DOHH2 (cell line): ENCODE measurements around the gene CDC42SE2.

ENCODE experiments used
- H3F3A ChIP-seq: fragments of 200-600 bp; sonication (generic), shearing (Covaris generic); 2 replicates; pipeline ENCODE4 v1.6.0; 2016; ENCODE audit warnings: antibody characterized with exemption, mild to moderate bottlenecking; ENCODE audit not compliant: control insufficient read depth, insufficient read depth
- H3K27ac ChIP-seq: fragments of 200-600 bp; sonication (generic); 2 replicates; pipeline ENCODE4 v1.5.1; 2014; ENCODE audit warnings: low read depth, mild to moderate bottlenecking, low read length, moderate library complexity
- H3K27me3 ChIP-seq: fragments of 200-600 bp; sonication (generic); 2 replicates; pipeline ENCODE4 v1.6.1; 2014; ENCODE audit warnings: mild to moderate bottlenecking, low read length, mixed read lengths; ENCODE audit not compliant: control insufficient read depth
- H3K36me3 ChIP-seq: fragments of 200-600 bp; sonication (generic); 2 replicates; pipeline ENCODE4 v1.6.1; 2014; ENCODE audit warnings: mild to moderate bottlenecking, low read length, moderate library complexity, mixed read lengths; ENCODE audit not compliant: control insufficient read depth
- H3K4me1 ChIP-seq: fragments of 200-600 bp; sonication (generic); 2 replicates; pipeline ENCODE4 v1.6.1; 2014; ENCODE audit warnings: mild to moderate bottlenecking, low read length, mixed read lengths; ENCODE audit not compliant: control insufficient read depth
- H3K4me2 ChIP-seq: fragments of 200-600 bp; sonication (generic); 2 replicates; pipeline ENCODE4 v1.6.0; 2014; ENCODE audit warnings: mild to moderate bottlenecking, low read length, moderate library complexity
- H3K4me3 ChIP-seq: fragments of 200-600 bp; sonication (generic); 2 replicates; pipeline ENCODE4 v1.5.1; 2014; ENCODE audit warnings: mild to moderate bottlenecking, low read length, mixed read lengths
- H3K79me2 ChIP-seq: fragments of 200-600 bp; sonication (generic); 2 replicates; pipeline ENCODE4 v1.6.1; 2014; ENCODE audit warnings: mild to moderate bottlenecking, low read length, mixed read lengths; ENCODE audit not compliant: control insufficient read depth
- H3K9me2 ChIP-seq: fragments of 200-600 bp; sonication (generic); replicated peaks from 2 replicates; pipeline ENCODE4 v1.6.1; 2014; ENCODE audit warnings: mild to moderate bottlenecking, low read length, mixed read lengths; ENCODE audit not compliant: control insufficient read depth
- H3K9me3 ChIP-seq: fragments of 200-600 bp; sonication (generic); 2 replicates; pipeline ENCODE4 v1.6.1; 2014; ENCODE audit warnings: antibody characterized with exemption, low read length, mixed read lengths; ENCODE audit not compliant: control insufficient read depth, insufficient read depth
- H4K20me1 ChIP-seq: fragments of 200-600 bp; sonication (generic); 2 replicates; pipeline ENCODE4 v1.6.0; 2014; ENCODE audit warnings: low read depth, mild to moderate bottlenecking, antibody characterized with exemption, low read length, moderate library complexity; ENCODE audit not compliant: control insufficient read depth, insufficient read depth
- EZH2phosphoT487 ChIP-seq: fragments of 200-600 bp; sonication (generic); IDR thresholded peaks from 2 replicates; pipeline ENCODE4 v1.6.1; 2017; ENCODE audit warnings: borderline replicate concordance, mild to moderate bottlenecking, antibody characterized with exemption, low read length, moderate library complexity, mixed read lengths
- TF ChIP-seq, protein P1 (sequence below): fragments of 200-600 bp; sonication (generic); IDR thresholded peaks from one replicate; pipeline ENCODE4 v1.5.1; 2014; ENCODE audit warnings: antibody characterized with exemption, mild to moderate bottlenecking, low read depth, low read length; ENCODE audit not compliant: poor library complexity, severe bottlenecking

Gene CDC42SE2

DNA sequence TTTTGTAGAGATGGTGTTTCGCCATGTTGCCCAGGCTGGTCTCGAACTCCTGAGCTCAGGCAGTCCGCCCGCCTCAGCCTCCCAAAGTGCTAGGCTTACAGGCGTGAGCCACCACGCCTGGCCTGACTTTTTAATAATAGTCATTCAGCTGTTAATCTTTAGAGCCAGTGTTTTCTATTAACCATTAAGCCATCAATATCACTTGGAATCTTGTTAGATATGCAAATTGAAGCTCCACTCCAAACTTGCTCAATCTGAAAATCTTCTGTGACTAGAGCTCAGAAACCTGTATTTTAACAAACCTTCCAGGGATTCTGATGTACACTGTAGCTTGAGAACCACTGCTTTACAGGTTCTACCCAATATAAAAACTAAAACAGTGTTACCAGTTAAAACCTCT lies 113.5 kb downstream of the CDC42SE2 start:
- no peaks in the 10 kb centered on the region for H4K20me1 ChIP-seq

GRCh38 chr5:131377785-131378325 lies 114.0 kb downstream of the CDC42SE2 start:
- Histone ChIP-seq H3K27me3 (no peaks in the 10 kb centered on the region), H3F3A (peaks cover 28% of the 10 kb centered on the region), H3K4me3 (no peak overlapping the region), H4K20me1 (no peaks in the 10 kb centered on the region), H3K27ac (0 out of 2 replicates have a peak overlapping the region, but pooled peaks have one; percentile 22), H3K4me1 (peaks cover 91% of the 10 kb centered on the region), H3K36me3 (peaks cover 3% of the 10 kb centered on the region; the same call in 1 of the 2 replicates), H3K4me2 (peak overlapping the region; percentile 25), H3K9me2 (no peaks in the 10 kb centered on the region), H3K9me3 (no peaks in the 10 kb centered on the region), H3K79me2 (peaks cover 58% of the 10 kb centered on the region)
- TF ChIP-seq, protein P1, sequence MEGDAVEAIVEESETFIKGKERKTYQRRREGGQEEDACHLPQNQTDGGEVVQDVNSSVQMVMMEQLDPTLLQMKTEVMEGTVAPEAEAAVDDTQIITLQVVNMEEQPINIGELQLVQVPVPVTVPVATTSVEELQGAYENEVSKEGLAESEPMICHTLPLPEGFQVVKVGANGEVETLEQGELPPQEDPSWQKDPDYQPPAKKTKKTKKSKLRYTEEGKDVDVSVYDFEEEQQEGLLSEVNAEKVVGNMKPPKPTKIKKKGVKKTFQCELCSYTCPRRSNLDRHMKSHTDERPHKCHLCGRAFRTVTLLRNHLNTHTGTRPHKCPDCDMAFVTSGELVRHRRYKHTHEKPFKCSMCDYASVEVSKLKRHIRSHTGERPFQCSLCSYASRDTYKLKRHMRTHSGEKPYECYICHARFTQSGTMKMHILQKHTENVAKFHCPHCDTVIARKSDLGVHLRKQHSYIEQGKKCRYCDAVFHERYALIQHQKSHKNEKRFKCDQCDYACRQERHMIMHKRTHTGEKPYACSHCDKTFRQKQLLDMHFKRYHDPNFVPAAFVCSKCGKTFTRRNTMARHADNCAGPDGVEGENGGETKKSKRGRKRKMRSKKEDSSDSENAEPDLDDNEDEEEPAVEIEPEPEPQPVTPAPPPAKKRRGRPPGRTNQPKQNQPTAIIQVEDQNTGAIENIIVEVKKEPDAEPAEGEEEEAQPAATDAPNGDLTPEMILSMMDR: no peak

More for the DNA sequence above, 113.5 kb downstream of the CDC42SE2 start:
- peaks cover 57% of the 10 kb centered on the region for H3K79me2 ChIP-seq
- H3K27me3 ChIP-seq: no peaks in the 10 kb centered on the region
- 0 out of 2 replicates have a peak overlapping the region, but pooled peaks have one; percentile 22 for H3K27ac ChIP-seq
- peaks cover 30% of the 10 kb centered on the region for H3F3A ChIP-seq
- H3K9me3 ChIP-seq: no peaks in the 10 kb centered on the region
- H3K4me2 ChIP-seq: peak overlapping the region; percentile 25; the same call in 1 of the 2 replicates
- H3K4me1 ChIP-seq: peaks cover 88% of the 10 kb centered on the region
- no peaks in the 10 kb centered on the region for H3K9me2 ChIP-seq
- H3K36me3 ChIP-seq: peaks cover 3% of the 10 kb centered on the region; the same call in 1 of the 2 replicates
- no peak for TF ChIP-seq EZH2phosphoT487
- TF ChIP-seq, protein P1: no peak
- H3K4me3 ChIP-seq: no peak overlapping the region

- Histone ChIP-seq H3K27ac (peak overlapping the region; percentile 72), H4K20me1 (no peaks in the 10 kb centered on the region), H3K4me3 (peak overlapping the region; percentile 57), H3K9me2 (no peaks in the 10 kb centered on the region), H3K4me2 (peak overlapping the region; percentile 57), H3F3A (peaks cover 28% of the 10 kb centered on the region), H3K9me3 (no peaks in the 10 kb centered on the region), H3K27me3 (no peaks in the 10 kb centered on the region), H3K79me2 (peaks cover 62% of the 10 kb centered on the region), H3K4me1 (peaks cover 84% of the 10 kb centered on the region), H3K36me3 (peaks cover 4% of the 10 kb centered on the region; the same call in 1 of the 2 replicates)
- TF ChIP-seq EZH2phosphoT487: no peak
- TF ChIP-seq, protein P1: no peak
These were observed 115.1 kb downstream of the CDC42SE2 start for GRCh38 chr5:131378721-131379541.
